H9 (cell line): ENCODE results near the gene AK9. TPM values are rescaled to one million over a fixed set of nuclear protein-coding genes. Genes with fewer than 3 reads are reported as not detected.

Source experiments
- DNase-seq: peaks from one replicate; pipeline ENCODE4 v3.0.0-alpha.2; 2017
- H2AFZ ChIP-seq: one replicate; pipeline ENCODE4 v1.6.1; 2013; ENCODE audit warnings: mild to moderate bottlenecking, low read length, control low read depth, moderate library complexity
- H2AK5ac ChIP-seq: 2 replicates; pipeline ENCODE4 v1.6.1; 2013; ENCODE audit warnings: low read length, control low read depth, mixed read lengths; ENCODE audit not compliant: insufficient read length
- H2BK120ac ChIP-seq: one replicate; pipeline ENCODE4 v1.6.1; 2013; ENCODE audit warnings: low read depth, mild to moderate bottlenecking, low read length, control low read depth, inconsistent platforms; ENCODE audit not compliant: poor library complexity, severe bottlenecking
- H2BK12ac ChIP-seq: 2 replicates; pipeline ENCODE4 v1.6.1; 2013; ENCODE audit warnings: low read length, control low read depth, mixed read lengths, low read depth; ENCODE audit not compliant: insufficient read length
- H2BK15ac ChIP-seq: 2 replicates; pipeline ENCODE4 v1.6.1; 2013; ENCODE audit warnings: low read depth, low read length, control low read depth
- H2BK20ac ChIP-seq: one replicate; pipeline ENCODE4 v1.6.1; 2013; ENCODE audit warnings: low read depth, mild to moderate bottlenecking, low read length, control low read depth, inconsistent platforms; ENCODE audit not compliant: poor library complexity, severe bottlenecking
- H2BK5ac ChIP-seq: 2 replicates; pipeline ENCODE4 v1.6.1; 2013; ENCODE audit warnings: low read length, control low read depth, mixed read lengths; ENCODE audit not compliant: insufficient read length
- H3K14ac ChIP-seq: 2 replicates; pipeline ENCODE4 v1.6.1; 2013; ENCODE audit warnings: low read length, control low read depth; ENCODE audit not compliant: insufficient read depth
- H3K18ac ChIP-seq: 2 replicates; pipeline ENCODE4 v1.6.1; 2013; ENCODE audit warnings: low read depth, mild to moderate bottlenecking, mixed read lengths, low read length, control low read depth; ENCODE audit not compliant: insufficient read length
- H3K23ac ChIP-seq: 2 replicates; pipeline ENCODE4 v1.6.1; 2013; ENCODE audit warnings: low read length, control low read depth, mixed read lengths, low read depth; ENCODE audit not compliant: insufficient read length
- H3K23me2 ChIP-seq: 2 replicates; pipeline ENCODE4 v1.6.1; 2013; ENCODE audit warnings: low read depth, mild to moderate bottlenecking, mixed read lengths, low read length, control low read depth; ENCODE audit not compliant: insufficient read length, poor library complexity, severe bottlenecking
- H3K27ac ChIP-seq: 2 replicates; pipeline ENCODE4 v1.5.1; 2013; ENCODE audit warnings: low read length, control low read depth, mixed read lengths, low read depth; ENCODE audit not compliant: insufficient read length
- H3K27me3 ChIP-seq: 2 replicates; pipeline ENCODE4 v1.6.1; 2013; ENCODE audit warnings: low read length, control low read depth, inconsistent platforms; ENCODE audit not compliant: insufficient read depth
- H3K4ac ChIP-seq: 2 replicates; pipeline ENCODE4 v1.6.1; 2013; ENCODE audit warnings: low read depth, mild to moderate bottlenecking, control low read depth, inconsistent platforms, low read length, moderate library complexity
- H3K4me1 ChIP-seq: 2 replicates; pipeline ENCODE4 v1.6.1; 2013; ENCODE audit warnings: low read length, control low read depth, inconsistent platforms; ENCODE audit not compliant: insufficient read depth
- H3K4me2 ChIP-seq: 2 replicates; pipeline ENCODE4 v1.6.1; 2013; ENCODE audit warnings: low read length, control low read depth, mixed read lengths; ENCODE audit not compliant: insufficient read length, insufficient read depth
- H3K56ac ChIP-seq: 2 replicates; pipeline ENCODE4 v1.6.1; 2013; ENCODE audit warnings: low read depth, mild to moderate bottlenecking, mixed read lengths, low read length, control low read depth; ENCODE audit not compliant: insufficient read length
- H3K79me1 ChIP-seq: 2 replicates; pipeline ENCODE4 v1.6.1; 2013; ENCODE audit warnings: low read depth, mild to moderate bottlenecking, moderate library complexity, low read length, control low read depth, inconsistent platforms; ENCODE audit not compliant: insufficient read depth, poor library complexity, severe bottlenecking
- H3K79me2 ChIP-seq: 2 replicates; pipeline ENCODE4 v1.6.1; 2013; ENCODE audit warnings: low read length, control low read depth, inconsistent platforms; ENCODE audit not compliant: insufficient read depth
- H3K9ac ChIP-seq: 2 replicates; pipeline ENCODE4 v1.6.1; 2013; ENCODE audit warnings: low read length, control low read depth, mixed read lengths; ENCODE audit not compliant: insufficient read length; ENCODE audit errors: extremely low read depth
- H3K9me3 ChIP-seq: one replicate; pipeline ENCODE4 v1.6.1; 2013; ENCODE audit warnings: low read depth, low read length, inconsistent platforms; ENCODE audit not compliant: control insufficient read depth
- H3T11ph ChIP-seq: one replicate; pipeline ENCODE4 v1.6.1; 2013; ENCODE audit warnings: mild to moderate bottlenecking, low read length, control low read depth, inconsistent platforms
- H4K20me1 ChIP-seq: one replicate; pipeline ENCODE4 v1.6.1; 2013; ENCODE audit not compliant: control insufficient read depth, insufficient read length, insufficient read depth
- H4K5ac ChIP-seq: 2 replicates; pipeline ENCODE4 v1.6.1; 2013; ENCODE audit warnings: low read depth, mild to moderate bottlenecking, mixed read lengths, low read length, control low read depth; ENCODE audit not compliant: insufficient read length
- H4K8ac ChIP-seq: replicated peaks from 2 replicates; pipeline ENCODE4 v1.6.1; 2013; ENCODE audit warnings: low read length, control low read depth, mixed read lengths, low read depth; ENCODE audit not compliant: insufficient read length
- H4K91ac ChIP-seq: 2 replicates; pipeline ENCODE4 v1.6.1; 2013; ENCODE audit warnings: low read depth, mild to moderate bottlenecking, moderate library complexity, mixed read lengths, low read length, control low read depth; ENCODE audit not compliant: insufficient read length
- H3K27ac Mint-ChIP-seq, 3 experiments: 2 replicates in 2 of 3; 3 replicates in 1 of 3; pipeline ENCODE4 v1.8.0; 2020 to 2021; ENCODE audit warnings: mixed read lengths in 3 of 3, mild to moderate bottlenecking in 1 of 3, moderate library complexity in 1 of 3
- H3K27me3 Mint-ChIP-seq: 2 replicates; pipeline ENCODE4 v1.8.0; 2021; ENCODE audit warnings: low read depth, mild to moderate bottlenecking, moderate library complexity, mixed read lengths
- H3K36me3 Mint-ChIP-seq, 3 experiments: 2 replicates in 2 of 3; 3 replicates in 1 of 3; pipeline ENCODE4 v1.8.0; 2020 to 2021; ENCODE audit warnings: low read depth in 3 of 3, mixed read lengths in 3 of 3; ENCODE audit not compliant: insufficient read depth in 1 of 3
- H3K4me1 Mint-ChIP-seq, 2 experiments: 2 replicates each; pipeline ENCODE4 v1.8.0; 2020; ENCODE audit warnings: mixed read lengths in 2 of 2
- H3K4me3 Mint-ChIP-seq, 2 experiments: 2 replicates in 1 of 2; 3 replicates in 1 of 2; pipeline ENCODE4 v1.8.0; 2020 to 2021; ENCODE audit warnings: mild to moderate bottlenecking in 2 of 2, mixed read lengths in 2 of 2, moderate library complexity in 1 of 2
- H3K9me3 Mint-ChIP-seq, 2 experiments: 2 replicates in 1 of 2; 3 replicates in 1 of 2; pipeline ENCODE4 v1.8.0; 2020; ENCODE audit warnings: mild to moderate bottlenecking in 2 of 2, mixed read lengths in 2 of 2, moderate library complexity in 1 of 2
- CTCF ChIP-seq: fragments of 200-600 bp; sonication (generic); conservative IDR thresholded peaks from 3 replicates; pipeline ENCODE4 v1.8.0; 2021; ENCODE audit warnings: antibody characterized with exemption, mild to moderate bottlenecking
- WGBS: extraction: QIAGEN DNeasy Blood & Tissue Kit; methylation state at CpG from one replicate; pipeline ENCODE4 v1.1.7; 2013; ENCODE audit warnings: missing lambda C conversion rate, low lambda C conversion rate, mixed read lengths; ENCODE audit not compliant: insufficient read length; ENCODE audit errors: extremely low coverage; 5-methylcytosine and 5-hydroxymethylcytosine counted together
- total RNA-seq: library from RNA; stranded (reverse); gene quantifications from 2 replicates; pipeline ENCODE4 v1.2.1, GENCODE V29; 2021

The AK9 gene
- total RNA-seq, 1 experiment from 2014 or later, result 2.3 TPM

DNA sequence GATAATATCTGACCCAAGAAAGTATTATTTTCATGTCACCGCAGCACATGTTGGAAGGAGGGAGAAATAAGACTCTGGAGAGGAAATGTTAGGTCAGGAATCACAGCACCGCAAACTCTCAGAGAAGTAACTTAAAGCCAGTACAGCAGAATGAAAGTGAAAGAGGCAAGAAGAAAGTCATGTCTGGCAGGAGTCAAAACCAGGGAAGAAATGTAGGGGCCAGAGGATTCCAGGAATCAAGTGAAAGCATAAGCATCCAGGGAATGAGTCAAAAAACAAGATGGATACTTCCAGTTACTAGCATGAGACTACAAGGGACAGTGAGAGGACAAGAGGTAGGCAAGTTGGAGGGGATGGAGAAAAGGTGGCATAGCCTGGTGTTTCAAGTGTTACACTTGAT is 80.4 kb downstream of the AK9 start:
- H2AFZ ChIP-seq, result no peak overlapping the region

More for the DNA sequence above, 80.4 kb downstream of the AK9 start:
- no CpG with 5 or more reads among the region's 2 CpGs for WGBS
- no peak overlapping the region for H2BK5ac ChIP-seq
- H2AK5ac ChIP-seq, result no peak overlapping the region
- no peak overlapping the region for H2BK20ac ChIP-seq
- DNase-seq, result no peak
- Mint-ChIP-seq H3K36me3 (no peaks in the 10 kb centered on the region), H3K27ac (no peak overlapping the region), H3K9me3 (no peaks in the 10 kb centered on the region), H3K4me1 (peaks cover 0 to 3% of the 10 kb centered on the region in 2 experiments; a peak in 1 of 4 replicates), H3K27me3 (no peaks in the 10 kb centered on the region), H3K4me3 (no peak overlapping the region)
- H3K4me2 ChIP-seq, result no peak overlapping the region
- H3K27ac ChIP-seq, result no peak overlapping the region
- H4K5ac ChIP-seq, result no peak overlapping the region
- no peaks in the 10 kb centered on the region for H3K4me1 ChIP-seq
- no peak overlapping the region for H3K4ac ChIP-seq
- H4K91ac ChIP-seq, result no peak overlapping the region
- no peak overlapping the region for H3K56ac ChIP-seq
- H3K23ac ChIP-seq, result no peak overlapping the region
- no peak overlapping the region for H3T11ph ChIP-seq
- no peak overlapping the region for H2BK12ac ChIP-seq
- no peak overlapping the region for H3K14ac ChIP-seq
- no peak overlapping the region for H2BK15ac ChIP-seq
- H3K9ac ChIP-seq, result no peak overlapping the region
- H3K27me3 ChIP-seq, result no peaks in the 10 kb centered on the region
- no peaks in the 10 kb centered on the region for H3K79me2 ChIP-seq
- H3K23me2 ChIP-seq, result no peaks in the 10 kb centered on the region
- no peaks in the 10 kb centered on the region for H3K79me1 ChIP-seq
- no peak overlapping the region for H4K8ac ChIP-seq
- TF ChIP-seq CTCF, result no peak
- no peak overlapping the region for H2BK120ac ChIP-seq
- H4K20me1 ChIP-seq, result no peaks in the 10 kb centered on the region
- H3K18ac ChIP-seq, result no peak overlapping the region
- H3K9me3 ChIP-seq, result no peaks in the 10 kb centered on the region
